Activated CD4-positive, alpha-beta T cell treated with anti-CD3 and anti-CD28 coated beads, Interleukin-2, amount 50 U/mL, for 4 hours (primary cell): ENCODE measurements around the gene SLBP.
"Not testable (repeated sequence)": the region's sequence is repeated elsewhere in the genome, so short reads cannot be mapped to it uniquely, and the experiment has no call there.

Experiments used
- DNase-seq, 2 experiments: peaks; one replicate each; pipeline ENCODE4 v3.0.0-alpha.2; 2020

SLBP gene

DNA sequence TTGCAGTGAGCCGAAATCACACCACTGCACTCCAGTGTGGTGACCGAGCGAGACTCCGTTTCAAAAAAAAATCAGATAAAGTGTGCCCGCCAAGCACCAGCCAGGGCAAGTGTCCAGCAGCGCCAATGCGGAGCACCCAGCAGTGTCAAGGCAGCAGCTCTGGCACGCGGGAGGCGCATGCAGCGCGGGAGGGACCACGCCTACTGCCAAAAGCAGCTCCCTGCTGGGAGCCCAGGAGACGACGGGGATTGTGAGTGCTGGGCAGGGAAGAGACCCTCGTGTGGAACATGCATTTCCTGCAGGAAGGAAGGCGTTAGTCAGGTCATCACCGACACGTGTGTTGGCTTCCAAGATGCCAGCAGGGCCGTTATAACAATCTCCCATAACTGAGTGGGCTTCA lies 38.4 kb downstream of the SLBP start:
- no peak for DNase-seq

DNA sequence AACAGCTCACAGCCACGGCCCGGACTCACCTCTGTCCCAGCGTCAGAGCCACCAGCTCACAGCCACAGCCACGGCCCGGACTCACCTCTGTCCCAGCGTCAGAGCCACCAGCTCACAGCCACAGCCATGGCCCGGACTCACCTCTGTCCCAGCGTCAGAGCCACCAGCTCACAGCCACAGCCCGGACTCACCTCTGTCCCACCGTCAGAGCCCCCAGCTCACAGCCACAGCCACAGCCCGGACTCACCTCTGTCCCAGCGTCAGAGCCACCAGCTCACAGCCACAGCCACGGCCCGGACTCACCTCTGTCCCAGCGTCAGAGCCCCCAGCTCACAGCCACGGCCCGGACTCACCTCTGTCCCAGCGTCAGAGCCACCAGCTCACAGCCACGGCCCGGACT lies 41.1 kb downstream of the SLBP start:
- not testable (repeated sequence) for DNase-seq

DNA sequence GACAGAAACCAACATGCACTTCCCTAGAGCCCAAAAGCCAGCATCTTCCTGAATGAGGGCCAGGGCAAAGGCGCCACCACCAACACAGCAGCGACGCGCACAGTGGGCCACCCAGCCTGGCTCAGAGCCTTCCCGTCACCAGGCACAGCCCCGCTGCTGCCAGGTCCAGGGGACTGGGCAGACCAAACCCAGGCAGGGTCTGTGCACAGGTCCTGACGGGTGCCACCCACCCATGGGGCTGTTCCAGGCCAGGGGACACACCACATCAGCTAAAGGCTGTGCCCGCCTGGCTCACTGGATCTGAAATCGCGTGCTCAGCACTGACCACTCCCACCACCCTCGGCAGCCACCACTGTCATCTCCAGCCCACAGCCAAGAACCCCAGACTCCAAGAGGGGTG lies 41.8 kb downstream of the SLBP start:
- DNase-seq: no peak

DNA sequence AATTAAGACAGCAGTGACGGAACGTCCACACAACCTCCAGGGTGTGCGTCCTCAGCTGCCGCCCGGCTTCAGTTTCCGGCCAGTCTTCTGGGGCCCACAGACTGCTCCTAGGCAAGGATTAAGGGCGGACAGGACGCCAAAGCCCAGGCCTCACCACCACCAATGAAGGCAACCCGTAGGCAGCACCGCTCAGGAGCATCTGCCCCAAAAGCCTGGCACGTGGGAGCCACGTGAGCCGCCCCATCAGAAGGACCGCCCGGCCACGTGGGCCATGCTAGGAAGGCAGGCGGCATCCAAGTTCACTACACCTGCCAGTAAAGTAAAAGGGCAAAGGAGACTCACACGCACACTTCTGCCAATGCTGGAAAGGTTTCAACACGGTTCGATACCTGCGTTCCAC lies 42.3 kb downstream of the SLBP start:
- DNase-seq: no peak

- DNase-seq: no peak
These were observed 42.8 kb downstream of the SLBP start for GRCh38 chr4:1669270-1669669.

DNA sequence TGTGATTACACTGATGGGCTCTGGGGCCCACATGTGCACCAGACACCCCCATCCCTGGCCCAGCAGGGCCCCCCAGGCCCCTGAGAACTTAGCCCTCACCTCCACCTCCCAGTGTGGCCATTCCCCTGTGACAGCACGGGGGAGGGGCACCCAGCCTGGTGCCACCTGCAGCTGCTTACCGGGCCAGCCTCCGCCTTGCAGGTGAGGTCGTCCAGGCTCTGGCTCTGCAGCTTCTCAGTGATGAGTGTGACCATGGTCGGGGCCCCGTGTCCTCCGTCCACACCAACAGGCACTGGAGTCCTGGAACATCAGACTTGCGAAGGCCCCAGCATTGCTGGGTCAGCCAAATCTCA lies 43.7 kb downstream of the SLBP start:
- DNase-seq: no peak

- no peak for DNase-seq
These were observed 44.8 kb downstream of the SLBP start for GRCh38 chr4:1667273-1667672.

DNA sequence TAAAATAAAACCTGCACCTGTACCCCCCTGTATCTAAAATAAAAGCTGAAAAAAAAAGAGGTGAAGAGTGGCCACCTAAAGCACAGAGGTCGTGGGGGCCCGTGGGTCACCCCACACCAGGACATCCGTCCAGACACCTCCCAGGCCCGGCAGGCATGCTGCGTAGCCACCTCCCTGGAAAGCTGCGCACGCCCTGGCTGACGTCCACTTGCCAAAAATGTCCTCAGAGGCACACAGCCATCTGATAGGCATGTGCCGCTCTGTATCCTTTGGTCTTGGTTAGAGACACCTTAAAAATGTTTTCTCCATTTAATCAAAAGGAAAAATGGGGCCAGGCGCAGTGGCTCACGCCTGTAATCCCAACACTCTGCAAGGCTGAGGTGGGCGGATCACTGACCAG lies 45.7 kb downstream of the SLBP start:
- DNase-seq: no peak

DNA sequence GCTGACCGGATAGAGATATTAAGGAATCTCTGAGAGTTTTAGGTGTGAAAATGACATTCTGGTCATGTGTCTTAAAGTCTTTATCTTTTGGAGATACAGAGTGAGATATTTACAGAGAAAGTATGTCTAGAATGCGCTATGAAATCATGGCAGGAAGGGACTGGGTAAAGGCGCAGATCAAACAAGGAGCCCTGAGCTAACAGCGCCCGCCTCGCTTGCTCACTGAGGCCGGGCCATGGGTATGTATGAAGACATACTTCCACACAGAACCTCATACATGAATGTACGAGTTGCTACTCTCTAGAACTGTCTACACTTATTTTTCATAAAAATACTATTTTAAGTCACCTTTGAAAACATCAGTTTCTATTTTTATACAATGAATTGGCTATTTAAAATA lies 48.0 kb downstream of the SLBP start:
- no peak for DNase-seq

DNA sequence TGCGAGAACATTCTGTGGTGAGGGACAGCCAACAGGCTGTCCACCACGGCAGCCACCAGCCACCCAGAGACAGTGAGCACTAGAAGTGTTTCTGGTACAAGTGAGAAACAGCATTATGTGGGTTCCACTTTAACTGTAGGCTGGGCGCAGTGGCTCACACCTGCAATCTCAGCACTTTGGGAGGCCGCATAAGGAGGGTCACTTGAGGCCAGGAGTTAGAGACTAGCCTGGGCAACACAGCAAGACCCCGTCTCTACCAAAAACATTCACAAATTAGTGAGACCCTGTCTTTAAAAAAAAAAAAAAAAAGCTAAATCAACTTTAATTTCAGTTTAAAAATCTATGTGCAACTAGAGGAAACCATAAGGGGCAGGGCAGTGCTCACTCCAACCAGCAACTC lies 48.6 kb downstream of the SLBP start:
- no peak for DNase-seq

- DNase-seq: no peak
These were observed 50.4 kb downstream of the SLBP start for GRCh38 chr4:1661695-1662094.

- DNase-seq: no peak
These were observed 51.0 kb downstream of the SLBP start for GRCh38 chr4:1660948-1661677.

DNA sequence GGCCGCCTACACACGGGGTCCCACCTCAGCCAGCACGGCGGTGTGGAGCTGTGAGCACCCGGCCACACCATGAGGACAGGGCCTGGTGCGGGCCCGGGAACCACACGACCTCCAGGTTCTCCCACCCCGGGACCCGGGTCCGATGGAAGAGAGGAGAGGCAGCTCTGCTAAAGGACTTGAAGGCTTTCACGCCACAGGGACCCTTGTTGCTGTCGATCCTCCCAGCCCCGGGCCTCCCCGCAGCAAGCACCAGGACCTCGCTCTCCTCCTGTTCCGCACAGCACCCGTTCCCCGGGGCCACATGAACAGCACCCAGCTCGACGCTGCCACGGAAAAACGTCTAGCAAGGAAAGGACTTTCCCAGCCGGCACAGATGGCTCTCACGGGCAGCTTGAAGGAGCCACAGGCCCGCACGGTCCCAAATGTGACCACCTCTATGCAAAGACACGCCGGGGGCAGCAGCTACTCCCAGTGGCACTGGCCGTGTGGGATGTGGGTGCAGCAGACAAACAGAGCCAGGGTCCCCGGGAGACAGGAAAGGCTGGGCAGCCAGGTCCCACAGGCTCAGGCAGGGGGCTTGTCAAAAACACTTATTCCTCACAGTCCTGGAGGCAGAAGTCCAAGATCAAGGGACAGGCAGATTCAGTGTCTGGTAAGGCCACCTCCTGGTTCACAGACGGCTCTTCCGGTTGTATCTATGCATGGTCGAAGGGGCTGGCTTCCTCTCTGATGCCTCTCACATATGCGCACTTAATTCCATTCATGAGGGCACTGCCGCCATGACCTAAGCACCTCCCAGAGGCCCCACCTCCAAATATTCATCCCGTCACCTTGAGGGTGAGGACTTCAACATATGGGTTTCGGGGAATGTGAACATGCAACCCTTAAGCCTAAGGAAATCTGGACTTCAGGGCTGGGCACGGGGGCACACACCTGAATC lies 52.7 kb downstream of the SLBP start:
- no peak for DNase-seq

- no peak for DNase-seq
These were observed 53.5 kb downstream of the SLBP start for GRCh38 chr4:1658581-1658980.

GRCh38 chr4:1658146-1658545 lies 54.0 kb downstream of the SLBP start:
- no peak for DNase-seq

GRCh38 chr4:1656986-1657385 lies 55.1 kb downstream of the SLBP start:
- DNase-seq: no peak

GRCh38 chr4:1656132-1656531 lies 56.0 kb downstream of the SLBP start:
- no peak for DNase-seq

- DNase-seq: no peak
These were observed 56.4 kb downstream of the SLBP start for GRCh38 chr4:1655676-1656075.

DNA sequence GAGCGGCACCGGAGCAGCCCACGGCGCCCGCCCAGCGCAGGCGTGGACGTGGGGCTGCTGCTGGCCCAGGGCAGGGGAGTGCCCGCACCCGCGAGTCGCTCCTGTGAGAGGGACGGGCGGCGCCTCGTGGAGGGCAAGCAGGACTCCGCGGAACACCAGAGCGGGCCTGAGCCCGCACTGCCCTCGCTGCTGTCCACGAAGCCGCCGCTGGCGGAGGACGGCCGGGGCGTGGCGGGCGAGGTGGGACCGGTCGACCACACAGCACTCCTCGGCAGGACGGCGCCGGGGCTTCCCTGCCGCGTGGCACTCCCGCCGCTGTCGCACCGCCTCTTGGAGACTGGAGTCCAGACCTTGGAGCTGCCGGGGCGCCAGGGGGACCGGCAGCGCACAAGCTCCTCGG lies 57.0 kb downstream of the SLBP start:
- no peak for DNase-seq

DNA sequence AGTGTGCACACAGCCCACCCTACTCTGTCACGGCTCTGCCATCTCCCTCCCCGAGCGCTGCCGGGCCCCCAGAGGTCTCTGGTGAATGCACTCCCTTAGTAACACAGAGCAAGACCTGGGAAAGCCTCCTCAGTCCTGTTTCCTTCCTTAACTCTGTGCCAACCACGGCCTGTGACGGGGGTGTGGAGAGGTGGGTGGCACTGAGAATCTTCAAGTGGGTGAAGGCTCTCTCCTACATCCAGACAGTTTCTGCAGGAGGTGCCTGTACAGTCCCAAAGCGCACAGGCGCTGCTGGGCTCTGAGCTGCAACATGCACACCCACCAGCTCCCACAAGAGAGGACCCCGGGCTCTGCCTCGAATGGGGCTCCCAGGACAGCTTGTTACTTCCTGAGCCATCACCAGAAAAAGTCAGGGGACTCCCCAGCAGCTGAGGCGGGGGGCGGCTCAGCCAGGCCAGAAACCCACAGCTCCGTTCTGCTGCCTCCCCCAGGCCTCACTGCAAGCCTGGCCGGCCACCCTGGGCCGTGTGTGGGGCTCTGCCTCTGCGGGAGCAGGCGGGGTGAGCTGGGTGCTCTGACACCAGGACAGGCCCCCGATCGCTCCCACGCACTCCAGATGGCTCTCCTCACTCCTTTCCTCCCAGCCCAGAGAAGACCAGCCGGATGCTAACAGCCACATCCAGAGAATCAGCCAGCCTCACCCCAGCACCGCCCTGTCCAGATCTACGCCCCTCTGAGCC lies 57.7 kb downstream of the SLBP start:
- DNase-seq: no peak

- DNase-seq: no peak
These were observed 58.3 kb downstream of the SLBP start for GRCh38 chr4:1653776-1654175.

GRCh38 chr4:1652088-1652487 lies 60.0 kb downstream of the SLBP start:
- no peak for DNase-seq

- no peak for DNase-seq
These were observed 60.5 kb downstream of the SLBP start for GRCh38 chr4:1651609-1652008.

- DNase-seq: no peak
These were observed 63.2 kb downstream of the SLBP start for GRCh38 chr4:1648962-1649361.
